ENCODE data around the gene ARMC9. TPM values are rescaled to one million over a fixed set of nuclear protein-coding genes. Genes with fewer than 3 reads are reported as not detected.

Gene ARMC9
- total RNA-seq, 1 donor from 2014 or later = 19.3 TPM

DNA sequence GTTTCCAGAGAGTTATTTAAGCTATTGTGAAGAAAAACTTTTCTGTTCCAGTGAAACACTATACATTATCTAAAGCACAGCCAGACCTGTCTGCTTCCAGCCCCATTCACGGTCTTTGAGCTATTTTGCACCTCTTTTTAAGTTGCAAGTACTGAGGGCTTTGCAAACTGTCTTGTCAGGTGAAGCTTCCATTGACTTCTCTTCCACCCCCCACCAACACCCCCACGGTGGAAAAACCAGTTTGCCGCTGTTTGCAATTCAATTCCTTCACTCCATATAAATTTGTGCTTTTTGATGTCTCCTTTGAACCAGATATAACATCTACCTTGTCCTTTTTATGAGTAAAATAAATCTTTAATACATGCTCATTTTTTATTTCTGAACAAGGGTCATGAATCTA lies 212.8 kb downstream of the ARMC9 start:
- DNase-seq = no peak

DNA sequence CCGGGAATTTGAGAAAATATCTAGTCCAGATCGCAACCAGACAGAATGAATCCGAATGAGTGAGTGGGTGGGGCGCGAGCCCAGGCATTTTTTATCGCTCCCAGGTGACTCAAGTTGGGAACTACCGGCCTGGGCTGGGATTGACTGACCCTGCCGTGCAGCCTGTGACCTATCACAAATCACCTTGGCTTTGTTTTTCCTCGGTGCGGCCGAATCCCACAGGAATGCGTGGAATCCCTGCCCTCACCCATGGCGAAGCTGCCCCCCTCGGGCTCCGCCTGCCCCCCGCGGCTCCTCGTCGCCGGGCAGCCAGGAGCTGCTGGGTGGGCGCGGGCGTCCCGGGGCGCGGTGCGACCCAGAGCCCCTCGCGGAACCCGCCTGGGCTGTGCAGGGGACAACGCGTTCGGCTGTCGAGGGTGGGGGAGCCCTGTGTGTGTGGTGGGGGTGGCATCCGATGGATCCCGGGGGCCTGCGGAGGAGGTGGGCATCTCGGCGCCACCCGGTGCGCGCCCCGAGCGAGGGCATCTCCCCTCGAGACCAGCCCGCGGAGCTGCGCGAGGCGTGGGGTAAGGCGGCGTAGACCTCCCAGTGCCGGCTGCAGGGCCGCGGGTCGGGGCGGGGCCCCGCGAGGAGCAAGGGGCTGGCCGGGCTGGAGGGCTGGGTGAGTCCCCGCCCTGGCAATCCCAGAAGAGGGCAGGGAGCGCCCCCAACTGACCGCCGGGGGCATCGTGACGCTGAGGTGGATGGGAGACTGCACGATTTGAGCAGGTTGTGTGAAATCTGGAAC lies 213.6 kb downstream of the ARMC9 start:
- Mint-ChIP-seq H3K27ac (ENCODE audit: unreplicated experiment) (no peak overlapping the region), H3K9me3 (ENCODE audit: unreplicated experiment) (peaks cover 5% of the 10 kb centered on the region), H3K36me3 (ENCODE audit: unreplicated experiment) (no peaks in the 10 kb centered on the region), H3K4me3 (ENCODE audit: unreplicated experiment) (peak overlapping the region; percentile 92), H3K27me3 (ENCODE audit: unreplicated experiment) (peaks cover 2% of the 10 kb centered on the region), H3K4me1 (ENCODE audit: low read depth, unreplicated experiment) (peaks cover 11% of the 10 kb centered on the region)
- TF ChIP-seq, protein P1, sequence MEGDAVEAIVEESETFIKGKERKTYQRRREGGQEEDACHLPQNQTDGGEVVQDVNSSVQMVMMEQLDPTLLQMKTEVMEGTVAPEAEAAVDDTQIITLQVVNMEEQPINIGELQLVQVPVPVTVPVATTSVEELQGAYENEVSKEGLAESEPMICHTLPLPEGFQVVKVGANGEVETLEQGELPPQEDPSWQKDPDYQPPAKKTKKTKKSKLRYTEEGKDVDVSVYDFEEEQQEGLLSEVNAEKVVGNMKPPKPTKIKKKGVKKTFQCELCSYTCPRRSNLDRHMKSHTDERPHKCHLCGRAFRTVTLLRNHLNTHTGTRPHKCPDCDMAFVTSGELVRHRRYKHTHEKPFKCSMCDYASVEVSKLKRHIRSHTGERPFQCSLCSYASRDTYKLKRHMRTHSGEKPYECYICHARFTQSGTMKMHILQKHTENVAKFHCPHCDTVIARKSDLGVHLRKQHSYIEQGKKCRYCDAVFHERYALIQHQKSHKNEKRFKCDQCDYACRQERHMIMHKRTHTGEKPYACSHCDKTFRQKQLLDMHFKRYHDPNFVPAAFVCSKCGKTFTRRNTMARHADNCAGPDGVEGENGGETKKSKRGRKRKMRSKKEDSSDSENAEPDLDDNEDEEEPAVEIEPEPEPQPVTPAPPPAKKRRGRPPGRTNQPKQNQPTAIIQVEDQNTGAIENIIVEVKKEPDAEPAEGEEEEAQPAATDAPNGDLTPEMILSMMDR (IDR thresholded peaks at IDR 0.05; ENCODE audit: partially characterized antibody, unreplicated experiment) = peak; percentile 80
- peak; percentile 96 for DNase-seq

More for the DNA sequence above, 212.8 kb downstream of the ARMC9 start:
- peaks cover 5% of the 10 kb centered on the region for H3K9me3 Mint-ChIP-seq (ENCODE audit: unreplicated experiment)
- TF ChIP-seq, protein P1 (IDR thresholded peaks at IDR 0.05; ENCODE audit: partially characterized antibody, unreplicated experiment) = no peak
- peak overlapping the region; percentile 92 for H3K4me3 Mint-ChIP-seq (ENCODE audit: unreplicated experiment)
- peaks cover 2% of the 10 kb centered on the region for H3K27me3 Mint-ChIP-seq (ENCODE audit: unreplicated experiment)
- H3K27ac Mint-ChIP-seq (ENCODE audit: unreplicated experiment) = no peak overlapping the region
- peaks cover 11% of the 10 kb centered on the region for H3K4me1 Mint-ChIP-seq (ENCODE audit: low read depth, unreplicated experiment)
- H3K36me3 Mint-ChIP-seq (ENCODE audit: unreplicated experiment) = no peaks in the 10 kb centered on the region

DNA sequence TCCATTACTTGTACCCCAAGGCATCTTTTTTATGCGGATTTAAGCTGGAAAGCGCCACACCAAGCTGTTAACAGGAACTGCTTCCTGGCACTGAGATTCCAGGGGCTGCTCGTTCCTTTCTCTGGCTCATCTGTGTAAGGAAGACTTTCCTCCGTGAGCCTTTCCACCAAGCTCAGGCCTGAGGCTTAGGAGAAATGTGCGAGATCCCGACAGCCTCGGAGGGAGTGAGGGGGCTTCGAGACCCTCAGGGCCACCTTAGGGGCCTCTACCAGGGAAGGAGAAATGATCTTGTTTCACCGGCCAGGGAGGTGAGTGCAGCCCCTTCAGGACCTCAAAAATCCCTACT lies 214.2 kb downstream of the ARMC9 start:
- H3K27ac Mint-ChIP-seq (ENCODE audit: unreplicated experiment) = no peak overlapping the region
- peaks cover 11% of the 10 kb centered on the region for H3K4me1 Mint-ChIP-seq (ENCODE audit: low read depth, unreplicated experiment)
- DNase-seq = no peak
- TF ChIP-seq, protein P1 (IDR thresholded peaks at IDR 0.05; ENCODE audit: partially characterized antibody, unreplicated experiment) = peak; percentile 30
- H3K4me3 Mint-ChIP-seq (ENCODE audit: unreplicated experiment) = peak overlapping the region; percentile 61
- H3K36me3 Mint-ChIP-seq (ENCODE audit: unreplicated experiment) = no peaks in the 10 kb centered on the region
- H3K27me3 Mint-ChIP-seq (ENCODE audit: unreplicated experiment) = peaks cover 2% of the 10 kb centered on the region
- H3K9me3 Mint-ChIP-seq (ENCODE audit: unreplicated experiment) = peaks cover 5% of the 10 kb centered on the region

DNA sequence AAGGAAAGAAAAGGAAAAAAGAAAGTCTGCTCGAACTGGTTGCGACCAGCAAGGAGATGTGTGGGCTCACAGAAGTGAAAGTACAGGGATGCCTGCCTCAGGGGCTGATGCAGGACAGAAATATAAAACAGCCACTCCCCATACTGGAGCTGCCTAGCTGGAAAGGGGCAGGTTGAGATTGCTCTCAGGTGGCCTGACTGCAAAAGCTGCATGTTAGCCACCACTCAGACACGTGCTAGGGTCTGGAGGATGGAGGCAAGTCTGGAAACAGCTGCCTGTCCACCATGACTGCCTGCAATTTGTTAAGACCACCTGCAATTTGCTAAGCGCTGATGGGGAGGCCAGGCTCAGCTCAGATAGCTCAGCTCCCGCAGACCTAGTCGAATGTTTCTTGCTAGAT lies 215.0 kb downstream of the ARMC9 start:
- no peak overlapping the region for H3K4me3 Mint-ChIP-seq (ENCODE audit: unreplicated experiment)
- no peak for DNase-seq
- TF ChIP-seq, protein P1 (IDR thresholded peaks at IDR 0.05; ENCODE audit: partially characterized antibody, unreplicated experiment) = no peak

DNA sequence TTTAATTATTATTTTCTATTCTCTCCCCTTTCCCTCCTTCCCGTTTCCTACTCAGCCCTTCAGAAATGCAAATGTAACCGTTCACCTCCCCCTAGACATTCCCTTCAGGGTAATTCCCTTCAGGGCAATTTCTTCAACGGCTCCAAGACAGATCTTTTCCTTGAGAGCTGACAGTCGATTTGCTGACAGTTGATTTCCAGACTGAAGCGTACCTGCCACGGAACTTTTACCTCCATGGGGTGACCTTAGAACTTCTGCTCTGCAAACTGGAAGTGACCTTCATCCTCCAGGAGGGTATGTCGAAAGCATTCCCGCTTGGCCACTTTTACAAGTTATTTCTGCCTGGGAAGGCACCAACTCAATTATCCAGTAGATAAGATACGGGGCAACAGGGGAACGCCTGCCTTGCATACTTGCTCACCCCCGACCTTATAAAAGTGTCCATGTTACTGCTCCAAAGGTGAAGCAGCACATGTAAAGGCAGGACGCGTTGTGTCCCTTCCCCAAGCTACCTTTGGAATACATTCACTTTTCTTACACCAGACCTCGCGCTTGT lies 215.6 kb downstream of the ARMC9 start:
- H3K27ac Mint-ChIP-seq (ENCODE audit: unreplicated experiment) = no peak overlapping the region
- no peak for DNase-seq

More for the DNA sequence above, 215.0 kb downstream of the ARMC9 start:
- Mint-ChIP-seq H3K4me1 (ENCODE audit: low read depth, unreplicated experiment) (peaks cover 11% of the 10 kb centered on the region), H3K27ac (ENCODE audit: unreplicated experiment) (no peak overlapping the region), H3K27me3 (ENCODE audit: unreplicated experiment) (peaks cover 2% of the 10 kb centered on the region), H3K9me3 (ENCODE audit: unreplicated experiment) (peaks cover 5% of the 10 kb centered on the region), H3K36me3 (ENCODE audit: unreplicated experiment) (no peaks in the 10 kb centered on the region)

More for the DNA sequence above, 215.6 kb downstream of the ARMC9 start:
- Mint-ChIP-seq H3K4me1 (ENCODE audit: low read depth, unreplicated experiment) (peaks cover 11% of the 10 kb centered on the region), H3K27me3 (ENCODE audit: unreplicated experiment) (peaks cover 2% of the 10 kb centered on the region), H3K4me3 (ENCODE audit: unreplicated experiment) (no peak overlapping the region), H3K9me3 (ENCODE audit: unreplicated experiment) (peaks cover 2% of the 10 kb centered on the region), H3K36me3 (ENCODE audit: unreplicated experiment) (no peaks in the 10 kb centered on the region)
- TF ChIP-seq, protein P1 (IDR thresholded peaks at IDR 0.05; ENCODE audit: partially characterized antibody, unreplicated experiment) = no peak
